Fibroblast of the conjunctiva (primary cell): Measurements from ENCODE around the gene CDKN1A.
A peak's percentile ranks its signal among the peaks of the same experiment; 100 is the strongest.

Experiments
- DNase-seq: peaks from one replicate; pipeline ENCODE4 v3.0.0-alpha.2; 2010; ENCODE audit warnings: low read depth

The CDKN1A gene

DNA sequence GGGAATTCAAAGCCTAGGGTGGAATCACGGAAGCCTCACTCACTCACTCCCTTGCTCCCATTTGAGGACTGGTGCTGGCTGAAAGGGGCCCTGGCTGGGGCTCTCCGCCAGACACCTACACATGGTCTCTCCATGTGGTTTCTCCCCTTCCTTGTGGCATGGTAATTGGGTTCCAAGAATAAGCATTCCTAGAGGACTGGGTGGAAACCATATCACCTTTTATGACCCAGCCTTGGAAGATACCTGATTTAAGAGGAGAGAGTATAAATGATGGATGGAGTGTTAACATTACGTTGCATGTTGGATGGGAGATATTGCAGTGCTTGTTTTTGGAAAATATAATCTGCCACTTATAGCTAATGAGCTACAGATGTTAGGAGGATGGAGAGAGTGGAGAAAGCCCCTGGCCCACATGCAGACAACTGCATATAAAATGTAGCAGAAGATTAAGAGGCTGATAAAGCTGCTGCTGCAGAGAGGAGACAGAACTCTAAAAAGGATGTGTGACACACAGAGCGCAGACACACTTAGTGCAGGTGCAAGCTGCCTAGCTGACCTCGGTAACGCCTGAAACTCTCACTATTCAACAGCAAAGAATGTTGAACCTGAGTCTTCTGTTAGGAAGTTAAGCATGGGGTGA lies 23.3 kb upstream of the CDKN1A start:
- no peak for DNase-seq

DNA sequence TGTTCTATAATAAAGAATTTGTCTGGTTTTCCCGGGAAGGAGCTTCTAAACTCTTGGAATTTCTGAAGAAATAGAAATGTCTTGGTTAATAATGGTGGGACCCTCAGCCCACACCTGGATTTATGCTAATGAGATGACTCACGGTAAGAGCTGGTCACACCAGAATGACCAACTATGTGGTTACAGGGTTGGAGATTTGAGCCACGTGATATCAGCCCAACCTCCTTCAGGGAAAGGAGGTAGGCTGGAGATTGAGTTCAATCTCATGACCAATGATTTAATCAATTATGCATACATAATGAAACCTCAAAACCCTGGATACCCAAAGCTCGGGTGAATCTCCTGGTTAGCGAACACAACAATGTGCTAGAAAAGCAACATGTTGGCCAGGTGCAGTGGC lies 22.1 kb upstream of the CDKN1A start:
- no peak for DNase-seq

DNA sequence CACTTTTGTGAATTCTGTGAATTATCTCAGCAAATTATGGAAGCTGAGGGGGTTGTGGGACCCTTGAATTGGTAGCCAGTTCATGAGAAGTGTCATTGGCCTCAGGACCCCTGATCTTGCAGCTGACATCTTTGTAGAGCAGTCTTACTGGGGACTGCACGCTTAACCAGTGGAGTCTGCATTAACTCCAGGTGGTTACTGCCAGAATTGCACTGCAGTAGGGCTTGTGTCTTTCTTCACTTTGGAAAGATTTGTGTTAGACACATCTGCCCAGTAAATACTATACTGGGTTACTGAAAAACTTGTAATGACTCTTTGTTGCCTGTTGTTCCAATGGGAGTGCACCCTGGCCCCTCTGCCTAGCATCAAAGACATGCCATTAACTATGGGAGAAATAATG lies 21.2 kb upstream of the CDKN1A start:
- no peak for DNase-seq

GRCh38 chr6:36657942-36658544 lies 20.5 kb upstream of the CDKN1A start:
- DNase-seq: no peak

DNA sequence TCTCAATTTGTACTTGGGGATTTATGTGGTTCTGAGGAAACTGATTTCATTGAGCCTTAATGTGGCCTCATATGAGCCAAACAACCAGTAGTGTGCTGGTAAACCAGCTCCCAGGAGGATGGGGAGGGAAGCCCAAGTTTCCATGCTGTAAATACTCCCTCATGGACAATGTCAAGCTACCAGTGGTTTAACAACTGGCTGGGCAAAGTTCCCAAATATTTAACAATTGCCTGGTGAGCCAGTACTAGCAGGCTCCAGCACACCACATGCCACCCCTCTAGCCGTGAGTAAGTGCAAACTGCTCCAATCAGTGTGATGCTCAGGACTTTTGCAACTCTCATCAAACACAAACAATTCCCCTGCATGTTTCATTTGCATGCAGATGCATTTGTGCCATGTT lies 19.2 kb upstream of the CDKN1A start:
- DNase-seq: peak; percentile 92

DNA sequence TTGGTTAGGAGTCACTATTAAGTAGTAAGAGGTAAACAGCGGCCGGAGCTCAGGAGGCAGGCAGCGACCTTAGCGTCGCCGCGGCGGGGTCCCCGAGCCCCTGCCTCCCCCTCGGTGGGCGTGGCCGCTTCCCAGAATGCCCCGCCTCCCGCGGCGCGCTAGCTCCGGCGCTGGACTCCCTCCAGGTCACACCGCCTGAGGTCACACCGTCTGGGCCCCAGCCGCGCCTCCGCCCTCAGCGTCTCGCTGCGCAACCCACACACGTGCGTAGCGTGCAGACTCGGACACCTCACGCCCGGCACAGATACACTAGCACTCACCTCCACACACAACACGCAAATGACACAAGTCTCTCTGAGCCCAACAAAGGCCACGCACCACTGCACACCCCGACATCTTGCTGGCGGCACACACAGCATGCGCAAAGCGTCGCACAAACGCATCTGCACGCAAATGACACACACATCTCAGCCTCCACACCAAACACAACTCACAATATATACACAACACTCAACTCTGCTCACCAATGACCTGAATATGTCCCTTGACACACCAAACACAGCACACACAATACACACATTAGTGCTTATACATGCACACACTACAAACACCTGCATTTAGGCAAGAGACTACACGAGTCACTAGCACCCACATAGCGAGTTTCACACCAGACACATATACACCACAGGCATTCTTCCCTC lies 17.6 kb upstream of the CDKN1A start:
- no peak for DNase-seq

- DNase-seq: no peak
Observed at GRCh38 chr6:36662380-36662779, 16.1 kb upstream of the CDKN1A start.

- DNase-seq: no peak
Observed at GRCh38 chr6:36662827-36663256, 15.7 kb upstream of the CDKN1A start.

DNA sequence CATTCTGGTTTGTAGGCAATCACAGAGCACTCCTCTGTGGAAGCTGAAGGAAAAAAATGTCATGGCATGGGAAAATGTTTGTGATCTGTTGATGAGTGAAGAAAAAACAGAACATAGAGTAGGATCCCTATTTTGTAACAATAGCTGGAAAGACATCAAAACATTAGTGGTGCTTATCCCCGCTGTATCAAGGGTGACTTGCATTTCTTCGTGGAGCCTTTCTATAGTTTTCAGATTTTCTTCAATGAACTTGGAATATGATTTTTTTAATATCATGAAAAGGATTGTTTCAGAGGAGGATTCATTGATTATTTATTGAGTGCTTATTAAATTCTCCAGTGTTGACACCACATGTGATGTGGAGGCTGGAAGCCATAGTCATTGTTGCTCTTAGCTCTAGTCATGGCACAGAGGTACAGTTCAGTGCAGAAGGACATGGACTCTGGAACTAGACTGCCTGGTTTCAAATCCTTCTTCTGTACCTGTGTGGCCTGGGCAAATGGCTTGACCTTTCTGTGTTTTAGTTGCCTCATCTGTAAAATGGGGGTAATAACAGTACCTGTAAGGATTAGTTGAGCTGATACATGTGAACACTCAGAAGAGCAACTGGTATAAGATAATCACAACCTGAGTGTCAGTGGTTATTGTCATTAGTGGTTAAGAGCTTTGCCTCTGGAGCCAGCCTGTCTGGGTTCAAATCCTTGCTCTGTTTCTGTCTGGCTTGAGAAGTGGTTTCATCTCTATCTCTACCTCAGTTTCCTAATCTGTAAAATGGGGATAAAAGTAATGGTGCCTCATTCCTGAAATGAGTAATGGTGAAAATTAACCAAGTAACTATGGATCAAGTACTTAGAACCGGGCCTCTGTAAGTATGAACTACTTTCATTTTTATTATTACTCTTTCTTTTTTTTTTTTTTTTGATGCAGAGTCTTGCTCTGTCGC lies 14.7 kb upstream of the CDKN1A start:
- DNase-seq: no peak

DNA sequence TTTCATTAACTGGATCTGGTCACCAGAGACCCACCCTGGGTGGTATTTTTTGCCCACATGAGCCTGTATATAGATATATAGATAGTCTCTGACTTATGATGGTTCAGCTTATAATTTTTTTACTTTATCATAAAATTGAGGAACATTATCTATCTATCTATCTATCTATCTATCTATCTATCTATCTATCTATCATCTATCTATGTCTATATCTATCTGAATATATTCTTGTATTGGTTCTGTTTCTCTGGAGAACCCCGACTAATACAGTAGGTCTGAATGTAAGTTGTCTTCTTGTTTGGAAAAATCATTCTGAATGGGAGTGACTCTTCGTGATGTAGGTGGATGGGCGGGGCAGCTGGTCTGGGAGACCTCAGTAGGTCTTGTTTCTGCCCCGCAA lies 13.3 kb upstream of the CDKN1A start:
- DNase-seq: no peak

DNA sequence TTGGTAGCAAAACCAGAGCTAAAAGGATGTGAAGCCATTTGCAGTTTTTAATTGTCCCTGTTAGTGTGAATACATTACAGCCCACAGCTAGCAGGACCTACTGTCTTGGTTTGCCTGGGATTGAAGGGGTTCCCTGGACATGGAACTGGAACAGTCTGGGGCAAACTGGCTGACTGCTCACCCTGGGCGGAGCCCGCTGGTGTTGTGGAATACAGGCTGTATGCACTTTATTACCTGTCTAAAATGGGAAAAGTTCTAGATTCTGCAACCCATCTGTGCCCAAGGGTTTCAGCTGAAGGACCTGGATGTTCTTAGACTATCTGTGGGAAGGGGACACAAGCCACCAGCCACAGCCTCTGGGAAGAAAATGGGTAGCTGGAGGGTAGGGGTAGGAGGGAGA lies 12.2 kb upstream of the CDKN1A start:
- no peak for DNase-seq

GRCh38 chr6:36666826-36667591 lies 11.5 kb upstream of the CDKN1A start:
- peak; percentile 94 for DNase-seq

DNA sequence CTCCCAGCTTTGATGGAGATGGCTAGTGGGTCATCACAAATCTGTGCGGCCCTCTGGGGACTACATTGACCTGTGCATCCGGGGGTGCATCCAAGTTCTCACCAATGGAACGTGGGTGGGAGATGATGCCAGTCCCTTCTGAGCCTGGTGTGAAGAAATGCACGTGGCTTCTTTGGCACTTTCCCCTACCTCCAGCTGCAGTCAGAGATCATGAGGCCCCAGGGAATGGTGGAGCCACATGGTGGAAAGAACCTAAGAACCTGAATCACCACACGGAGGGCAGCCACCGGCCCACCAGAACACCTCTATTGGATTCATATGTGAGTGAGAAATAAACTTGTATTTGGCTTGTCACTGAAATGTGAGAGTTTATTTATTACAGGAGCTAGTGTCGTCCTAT lies 9.9 kb upstream of the CDKN1A start:
- DNase-seq: no peak

GRCh38 chr6:36669002-36669401 lies 9.5 kb upstream of the CDKN1A start:
- DNase-seq: no peak

DNA sequence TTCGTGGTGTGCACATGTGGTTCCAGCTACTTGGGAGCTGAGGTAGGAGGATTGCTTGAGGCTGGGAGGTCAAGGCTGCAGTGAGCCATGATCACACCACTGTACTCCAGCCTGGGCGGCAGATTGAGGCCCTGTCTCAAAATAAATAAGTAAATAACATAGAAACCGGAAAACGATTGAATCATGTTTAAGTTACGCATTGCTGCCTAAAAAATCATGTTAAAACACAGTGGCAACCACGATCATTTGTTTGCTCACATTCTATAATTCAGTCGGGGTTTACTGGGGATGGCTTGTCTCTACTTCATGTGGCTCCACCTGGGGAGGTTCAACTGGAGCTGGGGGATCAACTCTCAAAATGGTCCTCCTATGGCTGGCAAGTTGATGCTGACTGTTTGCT lies 8.2 kb upstream of the CDKN1A start:
- no peak for DNase-seq

DNA sequence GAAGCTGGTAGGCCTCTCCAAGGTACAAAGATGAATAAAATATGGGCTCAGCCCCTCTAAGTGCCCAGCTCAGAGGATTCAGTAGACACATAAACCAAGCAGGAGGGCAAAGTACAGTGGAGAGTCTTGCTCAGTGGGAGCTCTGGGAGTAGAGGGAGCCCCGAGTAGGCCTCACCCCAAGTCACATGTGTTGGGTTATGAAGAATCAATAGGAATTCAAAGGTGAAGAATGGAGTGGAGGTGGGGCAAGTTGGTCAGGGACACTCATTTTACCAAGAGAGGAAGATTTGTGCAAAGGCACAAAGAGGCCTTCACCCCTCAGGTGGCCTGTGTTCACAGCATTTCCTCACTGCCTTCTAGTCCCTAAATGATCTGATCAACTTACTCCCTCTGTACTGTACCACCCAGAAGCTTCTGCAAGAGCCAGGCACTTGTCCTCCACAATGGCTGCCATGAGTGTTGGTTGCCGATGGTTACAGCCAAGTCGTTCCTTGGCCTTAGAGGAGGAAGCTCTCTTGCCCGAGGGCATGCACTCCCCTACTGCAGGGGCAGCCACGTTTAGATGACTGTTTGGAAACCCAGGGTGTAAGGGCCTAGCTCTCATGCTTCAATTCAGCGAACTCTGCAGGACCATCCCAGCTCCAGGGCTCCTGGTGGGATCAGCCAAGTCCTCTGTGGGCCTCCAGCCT lies 6.7 kb upstream of the CDKN1A start:
- DNase-seq: no peak

DNA sequence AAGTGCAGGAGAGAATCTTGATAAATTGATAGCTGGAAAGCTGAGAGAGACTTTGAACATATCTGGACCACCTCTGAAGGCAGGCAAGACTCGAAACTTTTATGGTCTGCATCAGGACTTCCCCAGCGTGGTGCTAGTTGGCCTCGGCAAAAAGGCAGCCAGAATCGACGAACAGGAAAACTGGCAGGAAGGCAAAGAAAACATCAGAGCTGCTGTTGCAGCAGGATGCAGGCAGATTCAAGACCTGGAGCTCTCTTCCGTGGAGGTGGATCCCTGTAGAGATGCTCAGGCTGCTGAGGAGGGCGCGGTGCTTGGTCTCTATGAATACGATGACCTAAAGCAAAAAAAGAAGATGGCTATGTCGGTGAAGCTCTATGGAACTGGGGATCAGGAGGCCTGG lies 4.6 kb upstream of the CDKN1A start:
- no peak for DNase-seq

GRCh38 chr6:36674942-36675341 lies 3.6 kb upstream of the CDKN1A start:
- DNase-seq: no peak

GRCh38 chr6:36676141-36677058 lies 2.1 kb upstream of the CDKN1A start:
- no peak for DNase-seq
